Measurements from ENCODE around the gene MSLN. TPM values are rescaled to one million over a fixed set of nuclear protein-coding genes. Genes with fewer than 3 reads are reported as not detected.

MSLN gene
- total and polyA plus RNA-seq, 2 experiments from 2014 or later: 4.5 TPM; not detected in 1

DNA sequence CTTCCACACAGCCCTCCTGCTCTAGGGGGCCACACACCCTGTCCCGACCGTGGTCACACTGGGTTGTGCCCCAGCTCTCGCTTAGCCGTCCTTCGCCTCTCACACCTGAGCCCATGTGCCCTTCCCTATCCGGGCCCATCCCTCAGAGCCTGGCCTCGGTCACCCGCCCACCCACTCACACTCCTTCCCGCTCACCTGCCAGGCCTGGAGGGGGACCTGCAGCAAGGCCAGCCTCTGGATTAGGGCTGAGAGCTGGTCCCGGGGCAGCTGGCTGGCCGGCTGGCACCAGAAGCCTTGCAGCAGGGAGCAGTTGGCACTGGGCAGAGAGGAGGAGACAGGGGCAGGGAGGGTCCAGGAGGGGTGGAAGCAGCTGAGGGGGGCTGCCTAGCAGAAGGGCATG is 17.9 kb downstream of the MSLN start:
- TF ChIP-seq, protein P1, sequence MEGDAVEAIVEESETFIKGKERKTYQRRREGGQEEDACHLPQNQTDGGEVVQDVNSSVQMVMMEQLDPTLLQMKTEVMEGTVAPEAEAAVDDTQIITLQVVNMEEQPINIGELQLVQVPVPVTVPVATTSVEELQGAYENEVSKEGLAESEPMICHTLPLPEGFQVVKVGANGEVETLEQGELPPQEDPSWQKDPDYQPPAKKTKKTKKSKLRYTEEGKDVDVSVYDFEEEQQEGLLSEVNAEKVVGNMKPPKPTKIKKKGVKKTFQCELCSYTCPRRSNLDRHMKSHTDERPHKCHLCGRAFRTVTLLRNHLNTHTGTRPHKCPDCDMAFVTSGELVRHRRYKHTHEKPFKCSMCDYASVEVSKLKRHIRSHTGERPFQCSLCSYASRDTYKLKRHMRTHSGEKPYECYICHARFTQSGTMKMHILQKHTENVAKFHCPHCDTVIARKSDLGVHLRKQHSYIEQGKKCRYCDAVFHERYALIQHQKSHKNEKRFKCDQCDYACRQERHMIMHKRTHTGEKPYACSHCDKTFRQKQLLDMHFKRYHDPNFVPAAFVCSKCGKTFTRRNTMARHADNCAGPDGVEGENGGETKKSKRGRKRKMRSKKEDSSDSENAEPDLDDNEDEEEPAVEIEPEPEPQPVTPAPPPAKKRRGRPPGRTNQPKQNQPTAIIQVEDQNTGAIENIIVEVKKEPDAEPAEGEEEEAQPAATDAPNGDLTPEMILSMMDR (IDR thresholded peaks at IDR 0.05; ENCODE audit: low read depth, low read length): no peak
- Histone ChIP-seq H3K27me3 (no peaks in the 10 kb centered on the region), H3K4me1 (ENCODE audit: low read depth) (peaks cover 14% of the 10 kb centered on the region), H3K9me3 (ENCODE audit: low read depth) (no peaks in the 10 kb centered on the region), H3K27ac (no peak overlapping the region), H3K36me3 (no peaks in the 10 kb centered on the region), H3K4me3 (no peak overlapping the region)
- DNase-seq (ENCODE audit: low read depth in 1 of 2, low spot score in 1 of 2): no peak

DNA sequence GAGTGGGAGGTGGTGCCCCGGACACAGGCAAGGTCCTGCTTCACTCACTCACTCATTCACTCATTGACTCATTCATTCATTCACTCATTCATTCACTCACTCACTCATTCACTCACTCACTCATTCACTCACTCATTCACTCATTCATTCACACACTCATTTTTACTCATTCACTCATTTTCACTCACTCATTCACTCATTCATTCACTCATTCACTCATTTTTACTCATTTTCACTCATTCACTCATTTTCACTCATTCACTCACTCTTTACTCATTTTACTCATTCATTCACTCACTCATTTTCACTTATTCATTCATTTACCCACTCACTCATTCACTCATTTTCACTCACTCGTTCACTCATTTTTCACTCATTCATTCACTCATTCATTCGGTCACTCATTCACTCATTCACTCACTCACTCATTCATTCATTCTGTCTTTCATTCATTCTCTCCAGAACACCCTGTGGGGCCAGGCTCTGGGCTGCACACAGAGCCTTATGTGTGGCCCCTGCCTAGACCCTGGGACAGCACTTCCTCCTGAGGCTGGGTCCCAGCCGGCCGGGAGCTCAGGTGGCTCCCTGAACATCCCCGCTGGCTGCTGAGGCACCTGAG is 18.5 kb downstream of the MSLN start:
- Histone ChIP-seq H3K4me1 (ENCODE audit: low read depth) (peaks cover 19% of the 10 kb centered on the region), H3K4me3 (no peak overlapping the region), H3K27ac (no peak overlapping the region), H3K9me3 (ENCODE audit: low read depth) (no peaks in the 10 kb centered on the region), H3K36me3 (no peaks in the 10 kb centered on the region), H3K27me3 (no peaks in the 10 kb centered on the region)
- TF ChIP-seq, protein P1 (IDR thresholded peaks at IDR 0.05; ENCODE audit: low read depth, low read length): no peak
- DNase-seq (ENCODE audit: low read depth in 1 of 2, low spot score in 1 of 2): no peak

DNA sequence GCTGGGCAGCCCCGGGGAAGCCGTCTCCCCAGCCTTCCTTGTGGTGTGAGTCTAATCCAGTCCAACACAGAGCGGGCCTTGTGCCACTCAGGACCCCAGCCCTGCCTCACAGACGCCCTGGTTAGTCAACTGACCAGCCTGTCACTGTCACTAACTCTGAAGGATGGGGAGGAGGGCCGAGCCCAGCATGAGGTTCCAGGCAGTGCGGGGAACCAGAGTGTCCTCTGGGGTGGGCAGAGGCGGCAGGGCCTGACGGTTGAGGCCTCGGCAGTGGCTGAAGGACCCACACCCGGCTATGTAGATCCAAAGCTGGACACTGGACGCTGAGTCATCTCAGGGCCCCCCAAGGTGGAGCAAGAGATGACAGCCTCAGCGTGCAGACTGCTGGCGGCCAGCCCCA is 19.0 kb downstream of the MSLN start:
- Histone ChIP-seq H3K4me1 (ENCODE audit: low read depth) (peaks cover 19% of the 10 kb centered on the region), H3K27ac (no peak overlapping the region), H3K9me3 (ENCODE audit: low read depth) (no peaks in the 10 kb centered on the region), H3K36me3 (no peaks in the 10 kb centered on the region), H3K27me3 (no peaks in the 10 kb centered on the region), H3K4me3 (no peak overlapping the region)
- TF ChIP-seq, protein P1 (IDR thresholded peaks at IDR 0.05; ENCODE audit: low read depth, low read length): no peak
- DNase-seq (ENCODE audit: low read depth in 1 of 2, low spot score in 1 of 2): no peak

DNA sequence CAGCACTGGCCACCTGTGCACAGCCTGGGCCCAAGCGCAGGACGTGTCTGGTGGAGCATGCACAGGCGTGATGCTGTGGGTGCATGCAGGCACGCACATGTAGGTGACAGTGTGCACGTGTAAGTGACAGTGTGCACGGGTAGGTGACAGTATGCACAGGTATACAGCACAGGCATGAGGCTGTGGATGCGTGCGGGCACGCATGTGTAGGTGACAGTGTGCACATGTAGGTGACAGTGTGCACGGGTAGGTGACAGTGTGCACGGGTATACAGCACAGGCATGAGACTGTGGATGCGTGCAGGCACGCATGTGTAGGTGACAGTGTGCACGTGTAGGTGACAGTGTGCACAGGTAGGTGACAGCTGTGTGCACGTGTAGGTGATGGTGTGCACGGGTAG is 19.8 kb downstream of the MSLN start:
- H3K36me3 ChIP-seq: no peaks in the 10 kb centered on the region
- H3K27me3 ChIP-seq: no peaks in the 10 kb centered on the region
- no peaks in the 10 kb centered on the region for H3K9me3 ChIP-seq (ENCODE audit: low read depth)
- H3K4me3 ChIP-seq: no peak overlapping the region
- DNase-seq (ENCODE audit: low read depth in 1 of 2, low spot score in 1 of 2): no peak
- H3K27ac ChIP-seq: no peak overlapping the region
- TF ChIP-seq, protein P1 (IDR thresholded peaks at IDR 0.05; ENCODE audit: low read depth, low read length): no peak
- H3K4me1 ChIP-seq (ENCODE audit: low read depth): peaks cover 19% of the 10 kb centered on the region

DNA sequence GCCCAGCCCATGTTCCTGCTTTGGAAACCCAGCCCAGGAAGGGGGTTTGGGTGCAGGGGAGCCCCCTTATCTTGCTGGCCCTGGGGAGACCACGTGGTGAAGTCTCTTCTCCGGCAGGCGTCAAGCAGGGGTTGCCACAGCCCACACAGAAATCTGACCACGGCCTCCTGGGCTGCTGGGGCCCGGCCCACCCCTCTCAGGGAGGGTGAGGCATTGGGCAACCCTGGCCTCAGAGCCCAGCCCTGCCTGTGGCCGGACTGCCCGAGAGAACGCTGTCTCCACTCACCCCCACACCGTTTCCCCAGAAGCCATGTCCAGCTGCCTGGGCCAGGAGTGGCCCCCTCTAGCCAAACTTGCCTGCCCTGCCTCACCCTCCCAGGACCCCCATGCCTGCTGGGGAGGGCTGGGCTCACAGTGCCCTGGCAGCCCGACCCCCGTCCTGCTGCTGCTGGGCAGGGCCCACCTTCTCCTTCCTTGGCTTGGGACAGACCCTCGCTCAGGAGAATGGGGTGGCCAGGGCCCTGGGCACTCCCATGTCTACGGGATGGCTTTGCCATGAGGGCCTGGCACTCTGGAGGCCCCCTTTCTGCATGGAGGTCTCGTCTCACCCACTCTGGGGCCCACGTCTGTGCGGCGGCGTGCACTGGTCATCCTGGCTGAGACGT is 20.9 kb downstream of the MSLN start:
- Histone ChIP-seq H3K9me3 (ENCODE audit: low read depth) (no peaks in the 10 kb centered on the region), H3K4me1 (ENCODE audit: low read depth) (peaks cover 19% of the 10 kb centered on the region), H3K27ac (no peak overlapping the region), H3K27me3 (no peaks in the 10 kb centered on the region), H3K4me3 (no peak overlapping the region), H3K36me3 (no peaks in the 10 kb centered on the region)
- TF ChIP-seq, protein P1 (IDR thresholded peaks at IDR 0.05; ENCODE audit: low read depth, low read length): no peak
- DNase-seq (ENCODE audit: low read depth in 1 of 2, low spot score in 1 of 2): peak in 1 of 2 donors; percentile 46
